OCI-LY1 (cell line): ENCODE data around the gene THOC1.

Experiments
- H2AFZ ChIP-seq: fragments of 200-600 bp; sonication (generic), shearing (Covaris generic); 2 replicates; pipeline ENCODE4 v1.6.0; 2014; ENCODE audit warnings: antibody characterized with exemption, mild to moderate bottlenecking, low read length
- H3F3A ChIP-seq: fragments of 200-600 bp; sonication (generic), shearing (Covaris generic); 2 replicates; pipeline ENCODE4 v1.6.0; 2014; ENCODE audit warnings: mild to moderate bottlenecking, antibody characterized with exemption, low read length, moderate library complexity; ENCODE audit not compliant: insufficient read depth
- H3K27ac ChIP-seq: fragments of 200-600 bp; sonication (generic); 2 replicates; pipeline ENCODE4 v1.5.1; 2014; ENCODE audit warnings: low read length, mixed run types, mild to moderate bottlenecking, low read depth; ENCODE audit not compliant: poor library complexity, severe bottlenecking
- H3K27me3 ChIP-seq: fragments of 200-600 bp; sonication (generic); 2 replicates; pipeline ENCODE4 v1.6.0; 2014; ENCODE audit warnings: antibody characterized with exemption, mild to moderate bottlenecking, low read length, moderate library complexity; ENCODE audit not compliant: insufficient read depth
- H3K36me3 ChIP-seq: fragments of 200-600 bp; sonication (generic); 2 replicates; pipeline ENCODE4 v1.6.1; 2014; ENCODE audit warnings: mild to moderate bottlenecking, antibody characterized with exemption, low read length, moderate library complexity, mixed read lengths; ENCODE audit not compliant: insufficient read depth
- H3K4me1 ChIP-seq: fragments of 200-600 bp; sonication (generic); 2 replicates; pipeline ENCODE4 v1.5.1; 2014; ENCODE audit warnings: mild to moderate bottlenecking, low read length, moderate library complexity; ENCODE audit not compliant: insufficient read depth, severe bottlenecking
- H3K4me2 ChIP-seq: fragments of 200-600 bp; sonication (generic), shearing (Covaris generic); 2 replicates; pipeline ENCODE4 v1.6.1; 2014; ENCODE audit warnings: low read length
- H3K4me3 ChIP-seq: fragments of 200-600 bp; sonication (generic); 2 replicates; pipeline ENCODE4 v1.5.1; 2014; ENCODE audit warnings: low read length, low read depth, mild to moderate bottlenecking, mixed read lengths; ENCODE audit not compliant: poor library complexity, severe bottlenecking
- H3K79me2 ChIP-seq: fragments of 200-600 bp; shearing (Covaris generic); 2 replicates; pipeline ENCODE4 v1.6.1; 2016; ENCODE audit warnings: mixed run types, low read length, mixed read lengths; ENCODE audit not compliant: insufficient read depth
- H3K9ac ChIP-seq: fragments of 200-600 bp; sonication (generic), shearing (Covaris generic); 2 replicates; pipeline ENCODE4 v1.6.1; 2014; ENCODE audit warnings: mild to moderate bottlenecking, low read length, mixed read lengths
- H3K9me2 ChIP-seq: fragments of 200-600 bp; sonication (generic), shearing (Covaris generic); 2 replicates; pipeline ENCODE4 v1.6.1; 2014; ENCODE audit warnings: low read depth, mild to moderate bottlenecking, low read length, mixed read lengths
- H3K9me3 ChIP-seq: fragments of 200-600 bp; shearing (Covaris generic); 2 replicates; pipeline ENCODE4 v1.6.1; 2014; ENCODE audit warnings: low read length, mixed read lengths
- H4K20me1 ChIP-seq: fragments of 200-600 bp; sonication (generic), shearing (Covaris generic); 2 replicates; pipeline ENCODE4 v1.6.0; 2016; ENCODE audit warnings: mild to moderate bottlenecking, low read length; ENCODE audit not compliant: insufficient read depth
- CTCF ChIP-seq: fragments of 200-600 bp; sonication (generic), shearing (Covaris generic); IDR thresholded peaks from 2 replicates; pipeline ENCODE4 v1.5.1; 2017; ENCODE audit warnings: mild to moderate bottlenecking, antibody characterized with exemption, low read length, moderate library complexity, mixed read lengths
- EZH2 ChIP-seq: fragments of 200-600 bp; sonication (generic), shearing (Covaris generic); IDR thresholded peaks from 2 replicates; pipeline ENCODE4 v1.8.0; 2017; ENCODE audit warnings: borderline replicate concordance, mixed run types, mild to moderate bottlenecking, antibody characterized with exemption, low read length, moderate library complexity, mixed read lengths

THOC1 gene

GRCh38 chr18:255171-255570 is 12.7 kb downstream of the THOC1 start:
- no peak for TF ChIP-seq CTCF
- no peak for TF ChIP-seq EZH2
- Histone ChIP-seq H4K20me1 (no peaks in the 10 kb centered on the region), H3K9ac (no peak overlapping the region), H3K27ac (no peak overlapping the region), H3K9me2 (no peaks in the 10 kb centered on the region), H3K4me1 (no peaks in the 10 kb centered on the region), H3K9me3 (no peaks in the 10 kb centered on the region), H3K4me3 (no peak overlapping the region), H3K79me2 (no peaks in the 10 kb centered on the region), H3K36me3 (peaks cover 77% of the 10 kb centered on the region), H3F3A (no peaks in the 10 kb centered on the region), H3K4me2 (no peak overlapping the region), H2AFZ (no peak overlapping the region), H3K27me3 (no peaks in the 10 kb centered on the region)

DNA sequence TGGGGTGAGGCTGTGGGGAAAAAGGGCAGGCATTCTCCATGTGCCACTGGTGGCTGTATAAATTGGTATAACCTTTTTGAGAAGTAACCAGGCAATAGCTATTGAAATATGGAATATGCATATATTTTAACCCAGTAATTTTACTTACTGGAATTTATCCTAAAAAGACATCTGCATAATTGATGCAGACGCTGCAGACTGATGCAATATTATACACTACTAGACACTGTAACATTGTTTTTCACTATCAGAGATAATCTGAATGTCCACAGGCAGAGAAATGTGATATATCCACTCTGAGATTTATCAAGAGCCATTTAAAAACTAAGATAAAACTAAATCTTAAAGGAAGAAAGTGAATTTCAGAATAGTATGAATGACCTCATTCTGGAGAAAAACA is 14.7 kb downstream of the THOC1 start:
- Histone ChIP-seq H2AFZ (no peak overlapping the region), H3K9ac (no peak overlapping the region), H3K4me3 (no peak overlapping the region), H3K79me2 (no peaks in the 10 kb centered on the region), H3F3A (no peaks in the 10 kb centered on the region), H3K27ac (no peak overlapping the region), H3K4me1 (no peaks in the 10 kb centered on the region), H3K4me2 (no peak overlapping the region), H3K9me3 (no peaks in the 10 kb centered on the region), H3K9me2 (no peaks in the 10 kb centered on the region), H3K27me3 (no peaks in the 10 kb centered on the region), H3K36me3 (peaks cover 67% of the 10 kb centered on the region), H4K20me1 (no peaks in the 10 kb centered on the region)
- no peak for TF ChIP-seq CTCF
- no peak for TF ChIP-seq EZH2

DNA sequence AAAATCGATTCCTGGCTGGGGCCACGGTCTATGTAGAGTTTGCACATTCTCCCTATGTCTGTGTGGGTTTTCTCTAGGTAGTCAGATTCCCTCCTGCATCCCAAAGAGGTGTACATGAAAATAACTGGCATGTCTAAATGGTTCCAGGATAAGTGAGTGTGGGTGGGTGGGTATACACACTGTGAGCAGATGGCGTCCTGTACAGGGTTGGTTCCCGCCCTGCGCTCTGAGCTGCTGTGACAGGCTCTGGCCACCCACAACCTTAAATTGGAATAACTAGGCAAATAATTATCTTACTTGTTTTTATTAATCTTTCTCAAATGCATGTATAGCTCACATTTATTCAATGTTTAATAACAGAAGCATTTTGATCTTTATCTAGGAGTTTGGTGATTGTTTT is 16.3 kb downstream of the THOC1 start:
- no peaks in the 10 kb centered on the region for H3K79me2 ChIP-seq
- peaks cover 60% of the 10 kb centered on the region for H3K36me3 ChIP-seq
- no peak overlapping the region for H3K9ac ChIP-seq
- no peak overlapping the region for H2AFZ ChIP-seq
- no peaks in the 10 kb centered on the region for H3K4me1 ChIP-seq
- H3K9me2 ChIP-seq = no peaks in the 10 kb centered on the region
- H3K27me3 ChIP-seq = no peaks in the 10 kb centered on the region
- TF ChIP-seq CTCF (no peak), EZH2 (no peak)
- H3F3A ChIP-seq = no peaks in the 10 kb centered on the region
- no peaks in the 10 kb centered on the region for H4K20me1 ChIP-seq
- H3K27ac ChIP-seq = no peak overlapping the region
- H3K4me3 ChIP-seq = no peak overlapping the region
- H3K4me2 ChIP-seq = no peak overlapping the region
- no peaks in the 10 kb centered on the region for H3K9me3 ChIP-seq
